GM18499 (cell line): ENCODE data around the gene GZMB.
A peak's percentile ranks its signal among the peaks of the same experiment; 100 is the strongest.
"Not testable (repeated sequence)": the region's sequence is repeated elsewhere in the genome, so short reads cannot be mapped to it uniquely, and the experiment has no call there.

ENCODE experiments used
- ATAC-seq: cut with Tn5 transposase; IDR thresholded peaks from one replicate; pipeline ENCODE4 v1.9.1; 2021; ENCODE audit warnings: moderate number of reproducible peaks; ENCODE audit not compliant: insufficient read depth, unreplicated experiment

Gene GZMB

GRCh38 chr14:24634158-24634557, at the start of gene GZMB:
Gene GZMB (minus strand): TSS chr14:24634190. CDS start chr14:24634160, 30 bp downstream.
- no peak for ATAC-seq

GRCh38 chr14:24681056-24681455, 47.1 kb upstream of the GZMB start:
- ATAC-seq: no peak

- ATAC-seq: no peak
These were observed 46.5 kb upstream of the GZMB start for GRCh38 chr14:24680516-24680915.

GRCh38 chr14:24679248-24679961, 45.4 kb upstream of the GZMB start:
- no peak for ATAC-seq

GRCh38 chr14:24678801-24679247, 44.8 kb upstream of the GZMB start:
- ATAC-seq: peak; percentile 55

- ATAC-seq: no peak
These were observed 44.0 kb upstream of the GZMB start for GRCh38 chr14:24677956-24678355.

- ATAC-seq: peak; percentile 33
These were observed 40.4 kb upstream of the GZMB start for GRCh38 chr14:24674204-24674970.

GRCh38 chr14:24673534-24674203, 39.7 kb upstream of the GZMB start:
- peak; percentile 56 for ATAC-seq

- ATAC-seq: peak; percentile 32
These were observed 39.1 kb upstream of the GZMB start for GRCh38 chr14:24673059-24673458.

- ATAC-seq: no peak
These were observed 36.6 kb upstream of the GZMB start for GRCh38 chr14:24670594-24670993.

GRCh38 chr14:24669651-24670050, 35.7 kb upstream of the GZMB start:
- no peak for ATAC-seq

GRCh38 chr14:24665440-24665991, 31.5 kb upstream of the GZMB start:
- peak; percentile 93 for ATAC-seq

GRCh38 chr14:24664366-24664765, 30.4 kb upstream of the GZMB start:
- no peak for ATAC-seq

- ATAC-seq: no peak
These were observed 28.8 kb upstream of the GZMB start for GRCh38 chr14:24662753-24663152.

GRCh38 chr14:24659916-24660570, 26.1 kb upstream of the GZMB start:
- ATAC-seq: no peak

- ATAC-seq: not testable (repeated sequence)
These were observed 14.4 kb upstream of the GZMB start for GRCh38 chr14:24648361-24648760.

GRCh38 chr14:24639905-24640304, 5.9 kb upstream of the GZMB start:
- ATAC-seq: no peak

- no peak for ATAC-seq
These were observed 5.3 kb upstream of the GZMB start for GRCh38 chr14:24639270-24639669.

GRCh38 chr14:24633353-24633752, 637 bp downstream of the GZMB start:
- no peak for ATAC-seq

GRCh38 chr14:24632761-24633160, 1.2 kb downstream of the GZMB start:
- ATAC-seq: no peak
